Endothelial cell of umbilical vein (primary cell): ENCODE measurements around the gene RBM17. TPM values are rescaled to one million over a fixed set of nuclear protein-coding genes. Genes with fewer than 3 reads are reported as not detected.

Experiments
- BruUV-seq: library from RNA; stranded (reverse); fragments of 400-500 nt; replicated peaks from 2 replicates; lab custom pipeline; 2021; lab: Mats Ljungman, UMichigan
- CTCF ChIA-PET: fragments of 300-600, 350-600 bp; sonication (Branson Sonifier 250); formaldehyde crosslinking; loops from one replicate; lab custom pipeline; 2021; ENCODE audit warnings: antibody characterized with exemption, inconsistent platforms; lab: Charles Lee
- POLR2A ChIA-PET: fragments of 300-600, 350-600 bp; sonication (Branson Sonifier 250); formaldehyde crosslinking; loops from one replicate; lab custom pipeline; 2021; ENCODE audit warnings: antibody characterized with exemption, inconsistent platforms; lab: Charles Lee
- DNase-seq: peaks from one replicate; pipeline ENCODE4 v3.0.0-alpha.2; 2011; ENCODE audit warnings: low read depth, low spot score
- FAIRE-seq: peaks from 2 replicates; lab custom pipeline; 2011; peaks lifted over from hg19 to GRCh38; lab: Jason Lieb, UNC
- H2AFZ ChIP-seq: 2 replicates; pipeline ENCODE4 v1.6.0; 2012; ENCODE audit warnings: low read depth, low read length, control low read depth, inconsistent platforms
- H3K27ac ChIP-seq: 2 replicates; pipeline ENCODE4 v1.5.1; 2011; ENCODE audit warnings: low read depth, mild to moderate bottlenecking, control low read depth, low read length, moderate library complexity; ENCODE audit not compliant: insufficient read depth
- H3K27me3 ChIP-seq, 2 experiments: 2 replicates each; pipeline versions ENCODE4 v1.6.0 to v1.6.1; 2011; ENCODE audit warnings: low read length in 2 of 2, mixed read lengths in 1 of 2; ENCODE audit not compliant: control insufficient read depth in 2 of 2, insufficient read depth in 2 of 2
- H3K36me3 ChIP-seq, 2 experiments: 2 replicates in 1 of 2; 3 replicates in 1 of 2; pipeline ENCODE4 v1.5.1; 2011; ENCODE audit warnings: low read length in 2 of 2, mild to moderate bottlenecking in 1 of 2, moderate library complexity in 1 of 2; ENCODE audit not compliant: control insufficient read depth in 2 of 2, insufficient read depth in 2 of 2; ENCODE audit errors: extremely low read depth in 1 of 2
- H3K4me1 ChIP-seq: 3 replicates; pipeline ENCODE4 v1.5.1; 2011; ENCODE audit warnings: mild to moderate bottlenecking, low read length; ENCODE audit not compliant: control insufficient read depth, insufficient read depth; ENCODE audit errors: extremely low read depth
- H3K4me2 ChIP-seq: 2 replicates; pipeline ENCODE4 v1.6.1; 2011; ENCODE audit warnings: low read length, control low read depth, mixed read lengths; ENCODE audit not compliant: insufficient read depth
- H3K4me3 ChIP-seq, 3 experiments: fragments of 200-600 bp in 1 of 3; sonication (generic), shearing (Covaris generic) in 1 of 3; replicated peaks in 1 of 3; 2 replicates each; pipeline ENCODE4 v1.5.1; 2011 to 2016; ENCODE audit warnings: control low read depth in 3 of 3, low read length in 3 of 3, mild to moderate bottlenecking in 2 of 3, inconsistent platforms in 1 of 3, low read depth in 1 of 3, moderate library complexity in 1 of 3; ENCODE audit not compliant: insufficient read depth in 1 of 3
- H3K79me2 ChIP-seq: 2 replicates; pipeline ENCODE4 v1.6.0; 2012; ENCODE audit warnings: low read length, inconsistent platforms; ENCODE audit not compliant: control insufficient read depth, insufficient read depth
- H3K9ac ChIP-seq: replicated peaks from 2 replicates; pipeline ENCODE3; 2011; ENCODE audit warnings: low read length, control low read depth; ENCODE audit not compliant: insufficient read depth; ENCODE audit errors: extremely low read depth
- H3K9me1 ChIP-seq: replicated peaks from 3 replicates; pipeline ENCODE4 v1.6.0; 2011; ENCODE audit warnings: mild to moderate bottlenecking, low read length; ENCODE audit not compliant: control insufficient read depth, insufficient read depth; ENCODE audit errors: extremely low read depth
- H3K9me3 ChIP-seq: replicated peaks from 2 replicates; pipeline ENCODE4 v1.5.1; 2012; ENCODE audit warnings: low read length, inconsistent platforms; ENCODE audit not compliant: control insufficient read depth, insufficient read depth
- H4K20me1 ChIP-seq: replicated peaks from 2 replicates; pipeline ENCODE3; 2011; ENCODE audit warnings: mild to moderate bottlenecking, low read length; ENCODE audit not compliant: control insufficient read depth, insufficient read depth; ENCODE audit errors: extremely low read depth
- EZH2 ChIP-seq: IDR thresholded peaks from 2 replicates; pipeline ENCODE4 v1.6.1; 2012; ENCODE audit warnings: borderline replicate concordance, low read depth, mild to moderate bottlenecking, moderate library complexity, low read length, inconsistent platforms; ENCODE audit not compliant: severe bottlenecking
- FOS ChIP-seq: IDR thresholded peaks from 2 replicates; pipeline ENCODE4 v1.6.1; 2011; ENCODE audit warnings: mild to moderate bottlenecking, low read length, moderate library complexity, borderline replicate concordance; ENCODE audit not compliant: insufficient read depth
- GATA2 ChIP-seq: IDR thresholded peaks from 2 replicates; pipeline ENCODE4 v1.7.0; 2011; ENCODE audit warnings: low read depth, mild to moderate bottlenecking, moderate library complexity, mixed read lengths, low read length; ENCODE audit not compliant: insufficient read length, insufficient read depth
- JUN ChIP-seq: IDR thresholded peaks from 2 replicates; pipeline ENCODE4 v1.6.1; 2011; ENCODE audit warnings: borderline replicate concordance, low read depth; ENCODE audit not compliant: insufficient read length, insufficient read depth
- MYC ChIP-seq: IDR thresholded peaks from one replicate; pipeline ENCODE4 v1.6.1; 2011; ENCODE audit warnings: mild to moderate bottlenecking, low read depth, low read length
- POLR2A ChIP-seq: IDR thresholded peaks from 2 replicates; pipeline ENCODE4 v1.6.1; 2012; ENCODE audit warnings: low read depth, mild to moderate bottlenecking, control low read depth, low read length
- POLR2AphosphoS5 ChIP-seq: IDR thresholded peaks from 2 replicates; pipeline ENCODE4 v1.6.1; 2012; ENCODE audit warnings: low read depth, mild to moderate bottlenecking, control low read depth, low read length, moderate library complexity; ENCODE audit not compliant: insufficient read depth
- dilution Hi-C: fragments of 300-500 bp; cut with MboI; formaldehyde crosslinking; loops from one replicate; pipeline ENCODE4 v1.15.0; 2019; ENCODE audit warnings: low sequenced_read_pairs; ENCODE audit not compliant: extremely low pct_ligation_motif_present
- intact Hi-C: fragments of 100-400 bp; cut with micrococcal nuclease; formaldehyde crosslinking; loops from one replicate; pipeline ENCODE4 v1.10.0; 2022
- polyA plus RNA-seq, 4 experiments: library from polyadenylated mRNA; depleted of rRNA in 3 of 4; stranded (reverse) in 3 of 4; unstranded in 1 of 4; fragments of >200 nt; gene quantifications; 2 replicates each; pipeline versions ENCODE4 v1.2.1 to v1.2.3, GENCODE V29; 2011 to 2012; ENCODE audit warnings: missing spikeins in 1 of 4
- total RNA-seq: library from RNA; stranded (reverse); gene quantifications from 2 replicates; pipeline ENCODE4 v1.2.3, GENCODE V29; 2021
- TF ChIP-seq, protein P1 (sequence below), 2 donors: IDR thresholded peaks; 1 replicate in 1 of 2; 2 replicates in 1 of 2; pipeline ENCODE4 v1.5.1; 2011; ENCODE audit warnings: low read length in 2 of 2, mild to moderate bottlenecking in 2 of 2, moderate library complexity in 2 of 2, control low read depth in 1 of 2, inconsistent platforms in 1 of 2, low read depth in 1 of 2; ENCODE audit not compliant: insufficient read depth in 1 of 2; ENCODE audit errors: extremely low read depth in 1 of 2
- TF ChIP-seq, protein P2 (sequence below): IDR thresholded peaks from 2 replicates; pipeline ENCODE4 v1.6.1; 2011; ENCODE audit not compliant: insufficient read depth, insufficient read length

The RBM17 gene
- total and polyA plus RNA-seq, 2 donors (not counting 3 experiments of a cell fraction or from before 2014, with no cell fraction given) = 23.1 to 148 TPM

DNA sequence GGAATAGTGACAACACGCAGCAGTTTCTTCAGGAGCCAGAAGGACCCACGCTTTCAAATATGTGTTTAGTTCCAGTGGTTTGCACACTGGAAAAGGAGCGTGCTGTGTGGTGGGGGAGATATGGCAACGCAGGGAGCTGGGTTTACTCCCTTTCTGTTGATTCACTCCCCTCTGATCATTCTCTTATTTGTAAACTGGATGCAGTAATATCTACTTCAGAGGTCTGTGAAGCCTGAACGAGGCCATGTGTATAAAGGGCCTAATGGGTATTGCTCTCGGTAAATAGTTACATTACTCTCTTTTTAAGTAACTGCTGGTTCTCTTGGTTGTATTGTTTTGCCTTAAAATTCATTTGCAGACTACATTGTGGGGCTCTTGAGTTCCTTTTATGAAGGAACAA, 19.2 kb downstream of the RBM17 start:
- intact Hi-C loops = no loop called here
- CTCF ChIA-PET = interaction anchor here (1.1 to 5.4 kb wide), 2 partner anchors 294 to 298 kb away, joined by 5 to 74 read pairs; no protein-coding TSS in a partner anchor
- peaks cover 19 to 42% of the 10 kb centered on the region in 2 experiments for H3K36me3 ChIP-seq

More for the DNA sequence above, 19.2 kb downstream of the RBM17 start:
- H3K27me3 ChIP-seq = no peaks in the 10 kb centered on the region
- no peak overlapping the region for H3K27ac ChIP-seq
- no peak for DNase-seq
- no peak overlapping the region for H3K4me3 ChIP-seq
- POLR2A ChIA-PET = no interaction called here
- H3K4me1 ChIP-seq = peaks cover 7% of the 10 kb centered on the region
- peaks cover 34% of the 10 kb centered on the region for H3K79me2 ChIP-seq
- H3K4me2 ChIP-seq = no peak overlapping the region
- no TSS peak for BruUV-seq
- TF ChIP-seq GATA2 = no peak
- TF ChIP-seq, protein P1, sequence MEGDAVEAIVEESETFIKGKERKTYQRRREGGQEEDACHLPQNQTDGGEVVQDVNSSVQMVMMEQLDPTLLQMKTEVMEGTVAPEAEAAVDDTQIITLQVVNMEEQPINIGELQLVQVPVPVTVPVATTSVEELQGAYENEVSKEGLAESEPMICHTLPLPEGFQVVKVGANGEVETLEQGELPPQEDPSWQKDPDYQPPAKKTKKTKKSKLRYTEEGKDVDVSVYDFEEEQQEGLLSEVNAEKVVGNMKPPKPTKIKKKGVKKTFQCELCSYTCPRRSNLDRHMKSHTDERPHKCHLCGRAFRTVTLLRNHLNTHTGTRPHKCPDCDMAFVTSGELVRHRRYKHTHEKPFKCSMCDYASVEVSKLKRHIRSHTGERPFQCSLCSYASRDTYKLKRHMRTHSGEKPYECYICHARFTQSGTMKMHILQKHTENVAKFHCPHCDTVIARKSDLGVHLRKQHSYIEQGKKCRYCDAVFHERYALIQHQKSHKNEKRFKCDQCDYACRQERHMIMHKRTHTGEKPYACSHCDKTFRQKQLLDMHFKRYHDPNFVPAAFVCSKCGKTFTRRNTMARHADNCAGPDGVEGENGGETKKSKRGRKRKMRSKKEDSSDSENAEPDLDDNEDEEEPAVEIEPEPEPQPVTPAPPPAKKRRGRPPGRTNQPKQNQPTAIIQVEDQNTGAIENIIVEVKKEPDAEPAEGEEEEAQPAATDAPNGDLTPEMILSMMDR (IDR thresholded peaks at IDR 0.05; ENCODE audit: extremely low read depth in 1 of 2, insufficient read depth in 1 of 2, low read depth in 1 of 2, low read length in 2 of 2) = no peak
- no peak for TF ChIP-seq JUN
- no peak for TF ChIP-seq EZH2
- TF ChIP-seq, protein P2, sequence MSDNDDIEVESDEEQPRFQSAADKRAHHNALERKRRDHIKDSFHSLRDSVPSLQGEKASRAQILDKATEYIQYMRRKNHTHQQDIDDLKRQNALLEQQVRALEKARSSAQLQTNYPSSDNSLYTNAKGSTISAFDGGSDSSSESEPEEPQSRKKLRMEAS = no peak
- TF ChIP-seq POLR2AphosphoS5 = no peak
- TF ChIP-seq MYC = no peak
- no peak for TF ChIP-seq POLR2A
- no peak for TF ChIP-seq FOS
- peaks cover 4% of the 10 kb centered on the region for H4K20me1 ChIP-seq
- FAIRE-seq = no peak
- no peaks in the 10 kb centered on the region for H3K9me3 ChIP-seq
- H3K9me1 ChIP-seq = no peaks in the 10 kb centered on the region
- H3K9ac ChIP-seq = no peak overlapping the region
- dilution Hi-C loops = no loop called here
- no peak overlapping the region for H2AFZ ChIP-seq
